Left lung (tissue), 10 donors: ENCODE results near the gene EEPD1. TPM values are rescaled to one million over a fixed set of nuclear protein-coding genes. Genes with fewer than 3 reads are reported as not detected.

Source experiments
- ATAC-seq: fragments of 200-7000 bp; cut with Tn5 transposase; one replicate; pipeline ENCODE4 v1.9.1; 2020; ENCODE audit warnings: moderate library complexity
- DNase-seq, 4 donors: peaks; one replicate each; pipeline ENCODE4 v3.0.0-alpha.2; 2013 to 2020
- H3K27ac ChIP-seq, 2 donors: fragments of 200-600 bp; sonication (generic) in 1 of 2; one replicate each; pipeline versions ENCODE4 v1.5.0 to v1.8.0; 2020 to 2021
- H3K27me3 ChIP-seq, 2 donors: fragments of 200-600 bp; sonication (generic) in 1 of 2; one replicate each; pipeline versions ENCODE4 v1.5.0 to v1.8.0; 2020 to 2021
- H3K36me3 ChIP-seq, 2 donors: fragments of 200-600 bp; sonication (generic) in 1 of 2; one replicate each; pipeline versions ENCODE4 v1.5.0 to v1.8.0; 2020 to 2021
- H3K4me1 ChIP-seq, 2 donors: fragments of 200-600 bp; one replicate each; pipeline ENCODE4 v1.8.0; 2021
- H3K4me3 ChIP-seq, 2 donors: fragments of 200-600 bp; sonication (generic) in 1 of 2; one replicate each; pipeline versions ENCODE4 v1.5.0 to v1.8.0; 2020 to 2021; ENCODE audit warnings: mild to moderate bottlenecking in 1 of 2
- H3K9me3 ChIP-seq, 2 donors: fragments of 200-600 bp; sonication (generic) in 1 of 2; one replicate each; pipeline versions ENCODE4 v1.5.0 to v1.8.0; 2020 to 2021
- intact Hi-C, 2 donors: fragments of 100-400 bp; cut with DNase I; formaldehyde crosslinking; loops; one replicate each; pipeline versions ENCODE4 v1.11.2 to v1.14.2; 2022
- polyA plus RNA-seq, 6 donors: library from polyadenylated mRNA; unstranded; fragments of 120-200 nt; gene quantifications; one replicate each; pipeline ENCODE4 v1.2.1, GENCODE V29; 2013; ENCODE audit not compliant: insufficient read length in 6 of 6
- total RNA-seq, 2 donors: library from RNA; stranded (reverse); fragmentation: NEBNext Ultra II Directional; extraction: Animal tissue kit (Norgen Biotek cat#: 25700); gene quantifications; one replicate each; pipeline ENCODE4 v1.2.1, GENCODE V29; 2021
- TF ChIP-seq, protein P1 (sequence below), 2 donors: fragments of 200-600 bp; sonication (generic) in 1 of 2; IDR thresholded peaks; one replicate each; pipeline versions ENCODE4 v1.5.0 to v1.8.0; 2021; ENCODE audit warnings: antibody characterized with exemption in 2 of 2
- donor health status: DM: no; HTN: yes; CAD: no.
- donor health status: DM: no; HTN: no; CAD: no.

The EEPD1 gene
- total and polyA plus RNA-seq, 8 donors: 7.8 to 22.8 (median 19.0) TPM

DNA sequence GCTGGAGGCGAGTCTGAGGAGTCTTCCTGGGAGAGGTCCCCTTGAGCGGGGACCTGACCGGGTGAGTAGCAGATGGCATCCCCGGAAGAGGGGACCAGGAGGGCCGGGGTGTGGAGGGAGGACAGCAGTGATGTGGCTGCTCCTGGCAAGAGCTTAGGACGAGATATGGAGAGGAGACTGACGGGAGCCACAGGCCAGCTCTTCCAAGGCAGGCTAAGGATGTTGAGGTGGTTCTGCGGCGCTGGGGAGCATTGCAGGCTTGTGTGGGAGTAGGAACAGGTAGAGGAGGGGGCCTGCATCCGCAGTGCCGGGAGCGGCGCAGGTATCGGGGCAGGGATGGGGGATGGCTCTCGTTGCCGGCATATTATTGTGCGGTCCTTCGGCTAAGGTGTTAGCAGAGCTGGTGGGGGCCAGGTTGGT lies 159.9 kb downstream of the EEPD1 start:
- no peaks in the 10 kb centered on the region for H3K36me3 ChIP-seq
- ATAC-seq: no peak
- H3K4me3 ChIP-seq: no peak overlapping the region
- no peak overlapping the region for H3K27ac ChIP-seq
- H3K9me3 ChIP-seq: no peaks in the 10 kb centered on the region
- TF ChIP-seq, protein P1, sequence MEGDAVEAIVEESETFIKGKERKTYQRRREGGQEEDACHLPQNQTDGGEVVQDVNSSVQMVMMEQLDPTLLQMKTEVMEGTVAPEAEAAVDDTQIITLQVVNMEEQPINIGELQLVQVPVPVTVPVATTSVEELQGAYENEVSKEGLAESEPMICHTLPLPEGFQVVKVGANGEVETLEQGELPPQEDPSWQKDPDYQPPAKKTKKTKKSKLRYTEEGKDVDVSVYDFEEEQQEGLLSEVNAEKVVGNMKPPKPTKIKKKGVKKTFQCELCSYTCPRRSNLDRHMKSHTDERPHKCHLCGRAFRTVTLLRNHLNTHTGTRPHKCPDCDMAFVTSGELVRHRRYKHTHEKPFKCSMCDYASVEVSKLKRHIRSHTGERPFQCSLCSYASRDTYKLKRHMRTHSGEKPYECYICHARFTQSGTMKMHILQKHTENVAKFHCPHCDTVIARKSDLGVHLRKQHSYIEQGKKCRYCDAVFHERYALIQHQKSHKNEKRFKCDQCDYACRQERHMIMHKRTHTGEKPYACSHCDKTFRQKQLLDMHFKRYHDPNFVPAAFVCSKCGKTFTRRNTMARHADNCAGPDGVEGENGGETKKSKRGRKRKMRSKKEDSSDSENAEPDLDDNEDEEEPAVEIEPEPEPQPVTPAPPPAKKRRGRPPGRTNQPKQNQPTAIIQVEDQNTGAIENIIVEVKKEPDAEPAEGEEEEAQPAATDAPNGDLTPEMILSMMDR (IDR thresholded peaks at IDR 0.05): no peak
- peaks cover 4 to 5% of the 10 kb centered on the region in 2 donors for H3K4me1 ChIP-seq
- intact Hi-C loops: no loop called here
- H3K27me3 ChIP-seq: no peaks in the 10 kb centered on the region
- DNase-seq: no peak

DNA sequence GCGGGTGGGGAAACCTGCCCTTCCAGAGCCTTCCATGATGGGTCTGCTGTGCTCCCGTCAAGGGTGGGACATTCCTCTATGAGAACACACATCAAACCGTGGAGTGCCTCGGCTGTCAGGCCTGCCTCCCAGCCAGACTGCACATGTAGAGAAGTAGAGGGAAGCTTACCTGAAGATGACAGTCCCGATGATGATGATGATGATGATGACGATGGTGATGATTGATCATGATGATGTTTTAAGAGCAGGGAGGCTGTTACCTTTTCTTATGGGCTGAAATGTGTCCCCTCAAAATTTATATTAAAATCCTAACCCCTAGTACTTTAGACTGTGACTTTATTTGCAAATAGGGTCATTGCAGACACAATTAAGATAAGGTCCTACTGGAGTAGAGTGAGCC lies 160.6 kb downstream of the EEPD1 start:
- no peak for DNase-seq
- no peaks in the 10 kb centered on the region for H3K9me3 ChIP-seq
- H3K27ac ChIP-seq: no peak overlapping the region
- H3K36me3 ChIP-seq: no peaks in the 10 kb centered on the region
- H3K27me3 ChIP-seq: no peaks in the 10 kb centered on the region
- H3K4me3 ChIP-seq: no peak overlapping the region
- intact Hi-C loops: no loop called here
- TF ChIP-seq, protein P1 (IDR thresholded peaks at IDR 0.05): no peak
- peaks cover 4 to 5% of the 10 kb centered on the region in 2 donors for H3K4me1 ChIP-seq
- ATAC-seq: no peak

DNA sequence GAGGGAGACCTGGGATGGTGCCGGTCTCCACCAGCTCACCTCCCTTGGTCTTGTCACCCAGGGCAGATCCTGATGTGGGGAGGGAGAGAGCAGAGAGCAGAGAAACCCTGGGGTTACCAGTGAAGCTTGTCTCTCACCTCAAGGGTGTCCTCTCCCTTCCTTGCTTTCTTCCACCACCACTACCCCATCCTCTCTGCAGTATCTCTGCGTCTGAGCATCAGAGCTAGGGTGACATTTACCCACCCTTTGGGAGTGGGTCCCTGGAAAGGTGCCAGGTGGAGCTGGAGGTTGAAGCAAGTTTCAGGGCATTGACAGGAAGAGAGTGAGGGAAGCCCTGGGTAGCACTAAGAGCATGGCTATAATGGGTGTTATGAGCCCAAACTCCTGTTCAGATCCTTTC lies 161.4 kb downstream of the EEPD1 start:
- ATAC-seq (no peak), DNase-seq (no peak)
- TF ChIP-seq, protein P1 (IDR thresholded peaks at IDR 0.05): no peak
- Histone ChIP-seq H3K4me1 (peaks cover 4 to 5% of the 10 kb centered on the region in 2 donors), H3K27me3 (no peaks in the 10 kb centered on the region), H3K9me3 (no peaks in the 10 kb centered on the region), H3K36me3 (no peaks in the 10 kb centered on the region), H3K4me3 (no peak overlapping the region), H3K27ac (no peak overlapping the region)
- intact Hi-C loops: no loop called here

DNA sequence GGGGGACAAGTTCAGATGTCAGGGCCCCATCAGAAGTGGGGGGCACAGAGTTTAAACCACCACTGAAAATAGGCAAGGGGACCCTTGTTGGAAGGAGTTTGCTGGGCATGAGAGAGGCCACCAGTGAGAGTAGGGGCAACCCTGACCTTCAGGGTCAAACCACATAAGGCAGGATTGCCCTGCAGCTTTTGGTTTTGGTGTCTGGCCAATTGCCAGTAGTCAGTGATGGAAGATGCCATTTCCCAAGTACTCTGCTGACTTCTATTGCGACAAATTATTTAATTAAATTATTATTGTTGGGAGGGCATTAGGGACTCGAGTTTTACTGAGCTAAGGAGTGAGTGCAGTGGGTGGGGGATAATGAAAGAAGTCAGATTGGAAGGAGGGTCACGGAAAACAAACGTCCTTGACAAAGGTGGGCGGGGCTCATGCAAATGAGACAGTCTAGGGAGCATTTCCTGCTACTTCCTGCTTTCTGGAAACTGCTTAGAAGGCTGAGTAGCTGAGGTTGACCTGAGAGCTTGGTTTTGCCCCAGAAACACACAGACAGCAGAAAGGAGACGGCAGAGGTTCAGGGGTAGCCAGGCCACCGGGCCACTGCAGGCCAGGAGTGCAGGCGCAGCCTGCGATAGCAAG lies 162.4 kb downstream of the EEPD1 start:
- DNase-seq (no peak), ATAC-seq (no peak)
- TF ChIP-seq, protein P1 (IDR thresholded peaks at IDR 0.05): no peak
- Histone ChIP-seq H3K9me3 (no peaks in the 10 kb centered on the region), H3K27ac (no peak overlapping the region), H3K36me3 (no peaks in the 10 kb centered on the region), H3K4me1 (peaks cover 4 to 5% of the 10 kb centered on the region in 2 donors), H3K27me3 (no peaks in the 10 kb centered on the region), H3K4me3 (no peak overlapping the region)
- intact Hi-C loops: no loop called here

DNA sequence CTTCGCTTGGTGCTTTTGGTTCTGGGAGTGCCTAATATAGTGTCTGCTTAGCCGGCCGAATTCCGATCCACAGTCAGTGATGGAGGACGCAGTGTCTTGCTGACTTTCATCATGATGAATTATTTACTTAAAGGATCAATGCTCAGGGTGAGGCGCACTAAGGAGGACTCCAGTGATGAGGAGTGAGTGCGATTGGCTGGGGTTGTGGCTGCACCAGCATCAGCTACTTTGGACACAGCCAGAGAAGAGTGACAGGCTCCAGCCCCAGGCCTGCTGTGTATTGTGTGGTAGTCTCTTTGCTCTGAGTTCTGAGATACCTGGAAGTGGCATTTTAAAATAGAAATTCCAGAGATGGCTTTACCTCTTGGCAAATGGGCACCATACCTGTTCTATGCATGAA lies 163.3 kb downstream of the EEPD1 start:
- intact Hi-C loops: no loop called here

More for the DNA sequence above, 163.3 kb downstream of the EEPD1 start:
- TF ChIP-seq, protein P1 (IDR thresholded peaks at IDR 0.05): no peak
- no peaks in the 10 kb centered on the region for H3K9me3 ChIP-seq
- no peak overlapping the region for H3K4me3 ChIP-seq
- H3K4me1 ChIP-seq: peaks cover 4 to 5% of the 10 kb centered on the region in 2 donors
- ATAC-seq: no peak
- H3K36me3 ChIP-seq: no peaks in the 10 kb centered on the region
- no peak overlapping the region for H3K27ac ChIP-seq
- DNase-seq: no peak
- H3K27me3 ChIP-seq: no peaks in the 10 kb centered on the region
